HCT116 (cell line): ENCODE results near the gene INPP1. TPM values are rescaled to one million over a fixed set of nuclear protein-coding genes. Genes with fewer than 3 reads are reported as not detected.

Experiments used
- ATAC-seq: fragments of 200-7000 bp; cut with Tn5 transposase; 2 replicates; pipeline ENCODE4 v1.9.1; 2020; ENCODE audit warnings: mild to moderate bottlenecking, moderate library complexity
- BruUV-seq: library from RNA; stranded (reverse); fragments of 400-500 nt; replicated peaks from 2 replicates; lab custom pipeline; 2021; lab: Mats Ljungman, UMichigan
- CTCF ChIA-PET: fragments of 300-600 bp; sonication (Branson Sonifier 250); formaldehyde crosslinking; loops from one replicate; lab custom pipeline; 2021; ENCODE audit warnings: antibody characterized with exemption; lab: Charles Lee
- POLR2A ChIA-PET: fragments of 300-600, 350-600 bp; sonication (Branson Sonifier 250); formaldehyde crosslinking; loops from one replicate; lab custom pipeline; 2021; ENCODE audit warnings: antibody characterized with exemption; lab: Charles Lee
- RAD21 ChIA-PET, 2 experiments: fragments of 300-600 bp; sonication (Branson Sonifier 250); formaldehyde crosslinking; loops; one replicate each; lab custom pipeline; 2023; ENCODE audit warnings: low total read pairs in 2 of 2; ENCODE audit not compliant: uncharacterized antibody in 2 of 2, unreplicated experiment in 2 of 2, low non-redundant PET in 1 of 2; lab: Charles Lee
- DNase-seq: peaks from one replicate; pipeline ENCODE4 v3.0.0-alpha.2; 2010; ENCODE audit warnings: low read depth, low spot score
- H2AFZ ChIP-seq: fragments of 200-600 bp; shearing (Covaris generic), sonication (generic); 2 replicates; pipeline ENCODE4 v1.6.1; 2017; ENCODE audit warnings: low read depth, mixed run types, mixed read lengths, antibody characterized with exemption, low read length; ENCODE audit not compliant: poor library complexity, severe bottlenecking
- H3K27ac ChIP-seq: 2 replicates; pipeline ENCODE4 v1.5.1; 2012; ENCODE audit warnings: low read depth, low read length
- H3K27me3 ChIP-seq: fragments of 200-600 bp; sonication (generic); 2 replicates; pipeline ENCODE4 v1.6.1; 2016; ENCODE audit warnings: mixed run types, low read length, mixed read lengths; ENCODE audit not compliant: insufficient read depth
- H3K36me3 ChIP-seq, 2 experiments: fragments of 200-500 bp in 1 of 2; fragments of 200-600 bp in 1 of 2; sonication (Bioruptor generic) in 1 of 2; sonication (generic) in 1 of 2; 2 replicates each; pipeline versions ENCODE4 v1.5.1 to v1.6.1; 2014 to 2016; ENCODE audit warnings: low read length in 2 of 2, inconsistent platforms in 1 of 2, mixed read lengths in 1 of 2, mixed run types in 1 of 2; ENCODE audit not compliant: insufficient read depth in 2 of 2, control insufficient read depth in 1 of 2
- H3K4me1 ChIP-seq, 2 experiments: fragments of 200-600 bp in 1 of 2; sonication (generic) in 1 of 2; 2 replicates each; pipeline versions ENCODE4 v1.5.1 to v1.6.1; 2012 to 2017; ENCODE audit warnings: low read length in 2 of 2, inconsistent platforms in 1 of 2, mild to moderate bottlenecking in 1 of 2, mixed read lengths in 1 of 2, mixed run types in 1 of 2, moderate library complexity in 1 of 2; ENCODE audit not compliant: insufficient read depth in 2 of 2, control insufficient read depth in 1 of 2
- H3K4me2 ChIP-seq: fragments of 200-600 bp; sonication (generic); 2 replicates; pipeline ENCODE4 v1.6.1; 2017; ENCODE audit warnings: mixed run types, low read length, mixed read lengths
- H3K4me3 ChIP-seq, 2 experiments: fragments of 200-600 bp in 1 of 2; sonication (generic) in 1 of 2; replicated peaks in 1 of 2; 2 replicates each; pipeline ENCODE4 v1.5.1; 2011 to 2016; ENCODE audit warnings: low read length in 2 of 2, control low read depth in 1 of 2, low read depth in 1 of 2, mild to moderate bottlenecking in 1 of 2, mixed read lengths in 1 of 2, mixed run types in 1 of 2
- H3K79me2 ChIP-seq: fragments of 200-600 bp; sonication (generic); 2 replicates; pipeline ENCODE4 v1.6.1; 2017; ENCODE audit warnings: mild to moderate bottlenecking, mixed run types, low read length, moderate library complexity, mixed read lengths; ENCODE audit not compliant: insufficient read depth
- H3K9ac ChIP-seq: fragments of 200-600 bp; sonication (generic); 2 replicates; pipeline ENCODE4 v1.6.1; 2016; ENCODE audit warnings: low read length, mixed read lengths
- H3K9me2 ChIP-seq: fragments of 200-600 bp; sonication (generic), shearing (Covaris generic); 2 replicates; pipeline ENCODE4 v1.6.1; 2017; ENCODE audit warnings: mixed run types, mild to moderate bottlenecking, moderate library complexity; ENCODE audit not compliant: insufficient read depth
- H3K9me3 ChIP-seq, 2 experiments: fragments of 200-500 bp in 1 of 2; fragments of 200-600 bp in 1 of 2; sonication (Bioruptor generic) in 1 of 2; sonication (generic) in 1 of 2; 2 replicates each; pipeline ENCODE4 v1.6.1; 2014 to 2017; ENCODE audit warnings: low read length in 2 of 2, mixed read lengths in 2 of 2, inconsistent platforms in 1 of 2, low read depth in 1 of 2, mild to moderate bottlenecking in 1 of 2, mixed run types in 1 of 2, moderate library complexity in 1 of 2; ENCODE audit not compliant: control insufficient read depth in 1 of 2, insufficient read depth in 1 of 2
- H4K20me1 ChIP-seq: fragments of 200-600 bp; sonication (generic), shearing (Covaris generic); 2 replicates; pipeline ENCODE4 v1.6.1; 2017; ENCODE audit warnings: mixed run types, mild to moderate bottlenecking, moderate library complexity; ENCODE audit not compliant: insufficient read depth
- EZH2 ChIP-seq: fragments of 200-600 bp; sonication (generic); IDR thresholded peaks from 2 replicates; pipeline ENCODE4 v1.6.1; 2017; ENCODE audit warnings: antibody characterized with exemption, mixed run types
- JUND ChIP-seq: IDR thresholded peaks from 2 replicates; pipeline ENCODE4 v1.6.1; 2012
- MAX ChIP-seq: IDR thresholded peaks from 2 replicates; pipeline ENCODE4 v1.6.1; 2012
- RAD21 ChIP-seq: IDR thresholded peaks from 2 replicates; pipeline ENCODE4 v1.6.1; 2012; ENCODE audit warnings: low read depth, mild to moderate bottlenecking
- REST ChIP-seq: IDR thresholded peaks from 2 replicates; pipeline ENCODE4 v1.6.1; 2012; ENCODE audit warnings: low read depth
- SP1 ChIP-seq: IDR thresholded peaks from 2 replicates; pipeline ENCODE4 v1.6.1; 2012; ENCODE audit warnings: low read depth
- SRF ChIP-seq: IDR thresholded peaks from 2 replicates; pipeline ENCODE4 v1.6.1; 2012; ENCODE audit warnings: low read depth
- TCF7L2 ChIP-seq: IDR thresholded peaks from 2 replicates; pipeline ENCODE4 v1.7.0; 2011; ENCODE audit warnings: borderline replicate concordance, inconsistent platforms; ENCODE audit not compliant: insufficient read depth, insufficient read length; ENCODE audit errors: extremely low read depth
- YY1 ChIP-seq: IDR thresholded peaks from 2 replicates; pipeline ENCODE4 v1.6.1; 2011; ENCODE audit warnings: low read length, low read depth, moderate library complexity, mild to moderate bottlenecking; ENCODE audit not compliant: insufficient replicate concordance; ENCODE audit errors: extremely low read depth
- ZBTB33 ChIP-seq: IDR thresholded peaks from 2 replicates; pipeline ENCODE4 v1.6.1; 2011; ENCODE audit warnings: mild to moderate bottlenecking, low read length, moderate library complexity; ENCODE audit not compliant: insufficient replicate concordance; ENCODE audit errors: extremely low read depth
- ZNF274 ChIP-seq: fragments of 200-500 bp; sonication (Bioruptor generic); IDR thresholded peaks from 2 replicates; pipeline ENCODE4 v1.6.1; 2014; ENCODE audit warnings: mild to moderate bottlenecking, low read depth, low read length, inconsistent platforms
- intact Hi-C: fragments of 100-400 bp; cut with micrococcal nuclease; formaldehyde crosslinking; loops from 2 replicates; pipeline ENCODE4 v1.10.0; 2022
- total RNA-seq: library from RNA; stranded (reverse); gene quantifications from one replicate; pipeline ENCODE4 v1.2.1, GENCODE V29; 2021; ENCODE audit not compliant: unreplicated experiment

Gene INPP1
- total RNA-seq, 1 experiment from 2014 or later: 19.6 TPM

GRCh38 chr2:190412966-190413365 is 69.6 kb downstream of the INPP1 start:
- H3K9me2 ChIP-seq: no peaks in the 10 kb centered on the region
- H3K27ac ChIP-seq: no peak overlapping the region
- no peaks in the 10 kb centered on the region for H3K36me3 ChIP-seq
- intact Hi-C loops: no loop called here
- no peak for TF ChIP-seq REST
- TF ChIP-seq RAD21: no peak
- TF ChIP-seq YY1: no peak
- TF ChIP-seq ZNF274: no peak
- no peak for TF ChIP-seq EZH2
- POLR2A ChIA-PET: no interaction called here
- BruUV-seq: no TSS peak
- no peak overlapping the region for H3K4me3 ChIP-seq
- no peaks in the 10 kb centered on the region for H3K9me3 ChIP-seq
- CTCF ChIA-PET: no interaction called here
- H3K4me1 ChIP-seq: peaks cover 3 to 10% of the 10 kb centered on the region in 2 experiments; a peak in 2 of 4 replicates
- H4K20me1 ChIP-seq: no peaks in the 10 kb centered on the region
- H2AFZ ChIP-seq: no peak overlapping the region
- ATAC-seq (no peak), DNase-seq (no peak)
- no peak overlapping the region for H3K4me2 ChIP-seq
- no peaks in the 10 kb centered on the region for H3K79me2 ChIP-seq
- RAD21 ChIA-PET: no interaction called here
- H3K9ac ChIP-seq: no peak overlapping the region
- H3K27me3 ChIP-seq: no peaks in the 10 kb centered on the region

GRCh38 chr2:190413421-190413820 is 70.0 kb downstream of the INPP1 start:
- intact Hi-C loops: no loop called here
- no peak overlapping the region for H3K9ac ChIP-seq
- BruUV-seq: no TSS peak
- ChIA-PET CTCF (no interaction called here), RAD21 (no interaction called here), POLR2A (no interaction called here)
- no peaks in the 10 kb centered on the region for H4K20me1 ChIP-seq
- H3K27me3 ChIP-seq: no peaks in the 10 kb centered on the region
- H2AFZ ChIP-seq: no peak overlapping the region
- H3K4me3 ChIP-seq: no peak overlapping the region
- H3K27ac ChIP-seq: no peak overlapping the region
- H3K9me2 ChIP-seq: no peaks in the 10 kb centered on the region
- H3K79me2 ChIP-seq: no peaks in the 10 kb centered on the region
- no peak for DNase-seq
- peaks cover 3 to 10% of the 10 kb centered on the region in 2 experiments; a peak in 2 of 4 replicates for H3K4me1 ChIP-seq
- ATAC-seq: no peak
- no peaks in the 10 kb centered on the region for H3K9me3 ChIP-seq
- no peaks in the 10 kb centered on the region for H3K36me3 ChIP-seq
- no peak overlapping the region for H3K4me2 ChIP-seq
- TF ChIP-seq TCF7L2 (no peak), MAX (no peak), SRF (no peak), JUND (no peak), ZBTB33 (no peak), SP1 (no peak)
- TF ChIP-seq, all 23 proteins: peak for 0
